Neural cell (in vitro differentiated cells): ENCODE data around the gene MCM5. TPM values are rescaled to one million over a fixed set of nuclear protein-coding genes. Genes with fewer than 3 reads are reported as not detected.
"Not testable (repeated sequence)": the region's sequence is repeated elsewhere in the genome, so short reads cannot be mapped to it uniquely, and the experiment has no call there.

Experiments used
- H2AFZ ChIP-seq: fragments of 200-600, 300-800 bp; sonication (generic), shearing (Covaris generic); 2 replicates; pipeline ENCODE4 v1.6.0; 2014; ENCODE audit warnings: low read depth, mild to moderate bottlenecking, antibody characterized with exemption, low read length, moderate library complexity
- H3F3A ChIP-seq: fragments of 200-600 bp; shearing (Covaris generic); 2 replicates; pipeline ENCODE4 v1.6.1; 2016; ENCODE audit warnings: mild to moderate bottlenecking, moderate library complexity, mixed read lengths, antibody characterized with exemption, low read length; ENCODE audit not compliant: insufficient read depth, poor library complexity, severe bottlenecking
- H3K27ac ChIP-seq: fragments of 200-600, 300-800 bp; sonication (generic), shearing (Covaris generic); 2 replicates; pipeline ENCODE4 v1.5.1; 2014; ENCODE audit warnings: mild to moderate bottlenecking, low read length, moderate library complexity
- H3K27me3 ChIP-seq: fragments of 300-800, 200-600 bp; sonication (generic), shearing (Covaris generic); 2 replicates; pipeline ENCODE4 v1.6.0; 2014; ENCODE audit warnings: mild to moderate bottlenecking, low read depth, low read length, moderate library complexity; ENCODE audit not compliant: insufficient read depth
- H3K36me3 ChIP-seq: fragments of 300-800, 200-600 bp; sonication (generic), shearing (Covaris generic); 2 replicates; pipeline ENCODE4 v1.5.1; 2014; ENCODE audit warnings: mild to moderate bottlenecking, antibody characterized with exemption, low read length, moderate library complexity; ENCODE audit not compliant: insufficient read depth
- H3K4me2 ChIP-seq: fragments of 300-800, 200-600 bp; sonication (generic), shearing (Covaris generic); 2 replicates; pipeline ENCODE4 v1.6.0; 2014; ENCODE audit warnings: mild to moderate bottlenecking, low read length
- H3K4me3 ChIP-seq: fragments of 300-800, 200-600 bp; sonication (generic), shearing (Covaris generic); 2 replicates; pipeline ENCODE4 v1.5.1; 2014; ENCODE audit warnings: mild to moderate bottlenecking, low read length, moderate library complexity
- H3K79me2 ChIP-seq: fragments of 200-600 bp; shearing (Covaris generic); replicated peaks from 2 replicates; pipeline ENCODE4 v1.6.0; 2014; ENCODE audit warnings: mild to moderate bottlenecking, low read length, moderate library complexity; ENCODE audit not compliant: insufficient read depth
- H3K9ac ChIP-seq: fragments of 300-800, 200-600 bp; sonication (generic), shearing (Covaris generic); 2 replicates; pipeline ENCODE4 v1.6.1; 2016; ENCODE audit warnings: mild to moderate bottlenecking, low read length, mixed read lengths
- H3K9me2 ChIP-seq: fragments of 200-600 bp; shearing (Covaris generic); 2 replicates; pipeline ENCODE4 v1.6.1; 2016; ENCODE audit warnings: mild to moderate bottlenecking, low read length, mixed read lengths; ENCODE audit not compliant: insufficient read depth
- H3K9me3 ChIP-seq: fragments of 200-600, 300-800 bp; sonication (generic), shearing (Covaris generic); 2 replicates; pipeline ENCODE4 v1.6.1; 2016; ENCODE audit warnings: mild to moderate bottlenecking, mixed run types, low read length, moderate library complexity, mixed read lengths
- H4K20me1 ChIP-seq: fragments of 200-600 bp; shearing (Covaris generic); 2 replicates; pipeline ENCODE4 v1.6.1; 2016; ENCODE audit warnings: mild to moderate bottlenecking, mixed run types; ENCODE audit not compliant: insufficient read depth
- CTCF ChIP-seq: fragments of 450-650 bp; IDR thresholded peaks from 2 replicates; pipeline ENCODE4 v1.5.1; 2014; ENCODE audit warnings: antibody characterized with exemption, mild to moderate bottlenecking, moderate library complexity; ENCODE audit not compliant: poor library complexity, severe bottlenecking
- EP300 ChIP-seq: fragments of 450-650 bp; conservative IDR thresholded peaks from 2 replicates; pipeline ENCODE4 v1.6.1; 2014; ENCODE audit warnings: antibody characterized with exemption, mild to moderate bottlenecking, moderate library complexity; ENCODE audit not compliant: poor library complexity, severe bottlenecking
- EZH2 ChIP-seq: fragments of 200-600, 300-800 bp; shearing (Covaris generic), sonication (generic); IDR thresholded peaks from 2 replicates; pipeline ENCODE4 v1.6.1; 2014; ENCODE audit warnings: antibody characterized with exemption, low read length, borderline replicate concordance, mild to moderate bottlenecking; ENCODE audit not compliant: insufficient read depth, poor library complexity, severe bottlenecking
- MXI1 ChIP-seq: fragments of 450-650 bp; conservative IDR thresholded peaks from 2 replicates; pipeline ENCODE4 v1.6.1; 2014; ENCODE audit warnings: antibody characterized with exemption, mild to moderate bottlenecking; ENCODE audit not compliant: poor library complexity, severe bottlenecking
- POLR2AphosphoS5 ChIP-seq: IDR thresholded peaks from 2 replicates; pipeline ENCODE4 v1.6.1; 2012
- RAD21 ChIP-seq: fragments of 450-650 bp; conservative IDR thresholded peaks from 2 replicates; pipeline ENCODE4 v1.6.1; 2014; ENCODE audit warnings: antibody characterized with exemption, mild to moderate bottlenecking, moderate library complexity
- SMC3 ChIP-seq: fragments of 450-650 bp; conservative IDR thresholded peaks from 2 replicates; pipeline ENCODE4 v1.6.1; 2014; ENCODE audit warnings: antibody characterized with exemption, mild to moderate bottlenecking, moderate library complexity; ENCODE audit not compliant: poor library complexity
- TAF1 ChIP-seq: IDR thresholded peaks from 2 replicates; pipeline ENCODE4 v1.6.1; 2012; ENCODE audit warnings: low read depth
- polyA plus RNA-seq: library from polyadenylated mRNA; depleted of rRNA; stranded (reverse); fragments of >200 nt; gene quantifications from 2 replicates; pipeline ENCODE4 v1.2.3, GENCODE V29; 2014
- TF ChIP-seq, protein P1 (sequence below): IDR thresholded peaks from 2 replicates; pipeline ENCODE4 v1.6.1; 2012; ENCODE audit warnings: borderline replicate concordance

Gene MCM5
- polyA plus RNA-seq, 1 donor from 2014 or later, result 6.9 TPM

DNA sequence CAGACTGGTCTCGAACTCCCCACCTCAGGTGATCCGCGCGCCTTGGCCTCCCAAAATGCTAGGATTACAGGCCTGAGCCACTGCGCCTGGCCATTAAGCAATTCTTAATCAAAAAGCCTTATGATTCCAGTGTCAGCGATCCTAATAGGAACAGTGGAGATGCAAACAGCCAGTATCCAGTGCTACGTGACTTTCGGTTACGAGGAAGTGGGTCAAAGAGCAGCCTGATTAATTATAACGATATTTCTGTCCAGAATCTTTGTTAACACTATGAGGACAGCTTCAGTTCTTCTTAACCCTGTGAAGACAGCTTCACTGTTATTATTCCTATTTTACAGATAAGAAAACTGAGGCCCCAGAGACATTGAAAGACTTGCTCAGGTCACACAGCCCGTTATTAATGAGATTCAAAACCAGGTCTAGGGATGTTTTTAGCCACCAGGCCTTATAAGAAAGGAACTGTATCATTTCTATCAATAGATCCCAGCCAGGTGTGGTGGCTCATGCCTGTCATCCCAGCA is 36.3 kb upstream of the MCM5 start:
- Histone ChIP-seq H3K9me3 (no peaks in the 10 kb centered on the region), H3K27me3 (no peaks in the 10 kb centered on the region), H3K9ac (no peak overlapping the region), H3K9me2 (no peaks in the 10 kb centered on the region), H3K27ac (no peak overlapping the region), H3F3A (no peaks in the 10 kb centered on the region), H3K4me2 (no peak overlapping the region), H3K36me3 (no peaks in the 10 kb centered on the region), H3K79me2 (no peaks in the 10 kb centered on the region), H3K4me3 (no peak overlapping the region), H4K20me1 (no peaks in the 10 kb centered on the region), H2AFZ (no peak overlapping the region)
- no peak for TF ChIP-seq CTCF
- no peak for TF ChIP-seq POLR2AphosphoS5
- TF ChIP-seq TAF1, result no peak
- TF ChIP-seq EZH2, result no peak
- no peak for TF ChIP-seq SMC3
- TF ChIP-seq, protein P1, sequence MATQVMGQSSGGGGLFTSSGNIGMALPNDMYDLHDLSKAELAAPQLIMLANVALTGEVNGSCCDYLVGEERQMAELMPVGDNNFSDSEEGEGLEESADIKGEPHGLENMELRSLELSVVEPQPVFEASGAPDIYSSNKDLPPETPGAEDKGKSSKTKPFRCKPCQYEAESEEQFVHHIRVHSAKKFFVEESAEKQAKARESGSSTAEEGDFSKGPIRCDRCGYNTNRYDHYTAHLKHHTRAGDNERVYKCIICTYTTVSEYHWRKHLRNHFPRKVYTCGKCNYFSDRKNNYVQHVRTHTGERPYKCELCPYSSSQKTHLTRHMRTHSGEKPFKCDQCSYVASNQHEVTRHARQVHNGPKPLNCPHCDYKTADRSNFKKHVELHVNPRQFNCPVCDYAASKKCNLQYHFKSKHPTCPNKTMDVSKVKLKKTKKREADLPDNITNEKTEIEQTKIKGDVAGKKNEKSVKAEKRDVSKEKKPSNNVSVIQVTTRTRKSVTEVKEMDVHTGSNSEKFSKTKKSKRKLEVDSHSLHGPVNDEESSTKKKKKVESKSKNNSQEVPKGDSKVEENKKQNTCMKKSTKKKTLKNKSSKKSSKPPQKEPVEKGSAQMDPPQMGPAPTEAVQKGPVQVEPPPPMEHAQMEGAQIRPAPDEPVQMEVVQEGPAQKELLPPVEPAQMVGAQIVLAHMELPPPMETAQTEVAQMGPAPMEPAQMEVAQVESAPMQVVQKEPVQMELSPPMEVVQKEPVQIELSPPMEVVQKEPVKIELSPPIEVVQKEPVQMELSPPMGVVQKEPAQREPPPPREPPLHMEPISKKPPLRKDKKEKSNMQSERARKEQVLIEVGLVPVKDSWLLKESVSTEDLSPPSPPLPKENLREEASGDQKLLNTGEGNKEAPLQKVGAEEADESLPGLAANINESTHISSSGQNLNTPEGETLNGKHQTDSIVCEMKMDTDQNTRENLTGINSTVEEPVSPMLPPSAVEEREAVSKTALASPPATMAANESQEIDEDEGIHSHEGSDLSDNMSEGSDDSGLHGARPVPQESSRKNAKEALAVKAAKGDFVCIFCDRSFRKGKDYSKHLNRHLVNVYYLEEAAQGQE, result no peak
- no peak for TF ChIP-seq EP300
- TF ChIP-seq RAD21, result no peak
- TF ChIP-seq MXI1, result no peak

DNA sequence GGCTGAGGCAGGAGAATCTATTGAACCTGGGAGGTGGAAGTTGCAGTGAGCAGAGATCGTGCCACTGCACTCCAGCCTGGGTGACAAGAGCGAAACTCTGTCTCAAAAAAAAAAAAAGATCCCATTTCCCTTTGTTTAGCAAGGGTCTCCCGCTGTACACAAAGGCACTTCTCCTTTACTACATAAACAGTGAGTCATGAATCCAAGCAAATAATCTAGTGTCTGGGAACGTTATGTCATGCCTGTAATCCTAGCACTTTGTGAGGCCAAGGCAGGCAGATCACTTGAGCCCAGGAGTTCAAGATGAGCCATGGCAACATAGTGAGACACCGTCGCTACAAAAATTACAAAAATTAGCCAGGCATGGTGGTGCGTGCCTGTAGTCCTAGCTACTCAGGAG is 35.7 kb upstream of the MCM5 start:
- H3K36me3 ChIP-seq, H4K20me1 ChIP-seq, H3K9ac ChIP-seq, H3K4me2 ChIP-seq, H3K4me3 ChIP-seq, H3K9me3 ChIP-seq, H3F3A ChIP-seq, H3K79me2 ChIP-seq, H3K9me2 ChIP-seq, H3K27me3 ChIP-seq, H3K27ac ChIP-seq, H2AFZ ChIP-seq: not testable (repeated sequence)

- no peaks in the 10 kb centered on the region for H4K20me1 ChIP-seq
- no peaks in the 10 kb centered on the region for H3K27me3 ChIP-seq
- no peak overlapping the region for H3K4me2 ChIP-seq
- H3F3A ChIP-seq, result no peaks in the 10 kb centered on the region
- H3K36me3 ChIP-seq, result no peaks in the 10 kb centered on the region
- H3K9me2 ChIP-seq, result no peaks in the 10 kb centered on the region
- no peaks in the 10 kb centered on the region for H3K79me2 ChIP-seq
- no peak overlapping the region for H3K4me3 ChIP-seq
- H2AFZ ChIP-seq, result no peak overlapping the region
- H3K9ac ChIP-seq, result no peak overlapping the region
- H3K27ac ChIP-seq, result no peak overlapping the region
- TF ChIP-seq EP300, result no peak
- no peaks in the 10 kb centered on the region for H3K9me3 ChIP-seq
Observed at GRCh38 chr22:35367331-35367886, 32.5 kb upstream of the MCM5 start.
